ENCODE measurements around the gene COX19. TPM values are rescaled to one million over a fixed set of nuclear protein-coding genes. Genes with fewer than 3 reads are reported as not detected.

Gene COX19
- total and polyA plus RNA-seq, 2 of the 13 experiments (the other 11 are each of a cell fraction or from before 2014, with no cell fraction given) = 11.5 to 21.7 TPM

DNA sequence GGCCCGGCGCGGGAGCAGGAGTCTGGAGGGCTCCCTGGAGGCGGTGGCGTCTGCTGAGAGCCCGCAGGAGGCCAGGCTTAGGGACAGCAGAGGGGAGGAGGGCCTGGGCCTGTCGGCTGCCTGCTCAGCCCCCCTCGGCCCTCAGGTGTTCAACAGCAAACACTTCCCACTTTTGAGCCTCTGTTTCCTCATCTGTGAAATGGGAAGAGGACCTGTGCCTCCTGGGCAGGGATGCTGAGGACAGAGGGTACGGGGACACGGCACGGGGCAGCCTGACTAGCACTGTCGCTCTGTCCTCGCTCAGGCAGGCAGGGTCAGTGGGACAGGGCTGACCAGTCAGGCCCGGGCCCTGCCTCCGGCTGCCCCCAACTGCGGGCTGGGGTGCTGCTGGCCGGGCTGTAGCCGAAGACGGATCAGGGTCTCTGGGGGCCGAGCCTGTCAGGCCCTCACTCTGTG lies 8.3 kb upstream of the COX19 start (continued):
- TF ChIP-seq KDM1A (CRISPR knock-in tag; IDR thresholded peaks at IDR 0.05) = peak; percentile 79; the same call in 1 of the 2 replicates
- TF ChIP-seq, protein P1, sequence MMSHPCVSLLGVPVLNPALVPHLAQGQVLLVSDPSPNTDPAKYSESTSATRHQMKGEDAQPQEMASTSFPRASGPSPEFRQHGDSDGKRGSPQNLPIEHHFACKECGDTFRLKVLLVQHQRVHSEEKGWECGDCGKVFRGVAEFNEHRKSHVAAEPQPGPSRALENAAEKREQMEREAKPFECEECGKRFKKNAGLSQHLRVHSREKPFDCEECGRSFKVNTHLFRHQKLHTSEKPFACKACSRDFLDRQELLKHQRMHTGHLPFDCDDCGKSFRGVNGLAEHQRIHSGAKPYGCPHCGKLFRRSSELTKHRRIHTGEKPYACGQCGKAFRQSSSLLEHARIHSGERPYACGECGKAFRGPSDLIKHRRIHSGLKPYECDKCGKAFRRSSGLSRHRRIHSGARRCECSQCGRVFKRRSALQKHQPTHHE (CRISPR knock-in tag; IDR thresholded peaks at IDR 0.05; ENCODE audit: borderline replicate concordance) = 0 out of 2 replicates have a peak, but pooled peaks have one; percentile 12
- TF ChIP-seq, protein P2, sequence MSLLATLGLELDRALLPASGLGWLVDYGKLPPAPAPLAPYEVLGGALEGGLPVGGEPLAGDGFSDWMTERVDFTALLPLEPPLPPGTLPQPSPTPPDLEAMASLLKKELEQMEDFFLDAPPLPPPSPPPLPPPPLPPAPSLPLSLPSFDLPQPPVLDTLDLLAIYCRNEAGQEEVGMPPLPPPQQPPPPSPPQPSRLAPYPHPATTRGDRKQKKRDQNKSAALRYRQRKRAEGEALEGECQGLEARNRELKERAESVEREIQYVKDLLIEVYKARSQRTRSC (CRISPR knock-in tag; IDR thresholded peaks at IDR 0.05; ENCODE audit: low read depth) = peak; percentile 81; the same call in 1 of the 2 replicates
- peak; percentile 10; the same call in 1 of the 2 replicates for TF ChIP-seq ZFY (CRISPR knock-in tag; IDR thresholded peaks at IDR 0.05)
- 0 out of 2 replicates have a peak, but pooled peaks have one; percentile 8 for TF ChIP-seq ZNF782 (CRISPR knock-in tag; IDR thresholded peaks at IDR 0.05; ENCODE audit: borderline replicate concordance)
- 0 out of 2 replicates have a peak, but pooled peaks have one; percentile 19 for TF ChIP-seq ZNF709 (CRISPR knock-in tag; IDR thresholded peaks at IDR 0.05)
- TF ChIP-seq ETV6 (CRISPR knock-in tag; conservative IDR thresholded peaks at IDR 0.05) = no peak
- peak; percentile 45; the same call in 1 of the 2 replicates for TF ChIP-seq MEIS1 (CRISPR knock-in tag; IDR thresholded peaks at IDR 0.05; ENCODE audit: borderline replicate concordance)
- TF ChIP-seq ZFAT (CRISPR knock-in tag; conservative IDR thresholded peaks at IDR 0.05) = no peak
- TF ChIP-seq, protein P3, sequence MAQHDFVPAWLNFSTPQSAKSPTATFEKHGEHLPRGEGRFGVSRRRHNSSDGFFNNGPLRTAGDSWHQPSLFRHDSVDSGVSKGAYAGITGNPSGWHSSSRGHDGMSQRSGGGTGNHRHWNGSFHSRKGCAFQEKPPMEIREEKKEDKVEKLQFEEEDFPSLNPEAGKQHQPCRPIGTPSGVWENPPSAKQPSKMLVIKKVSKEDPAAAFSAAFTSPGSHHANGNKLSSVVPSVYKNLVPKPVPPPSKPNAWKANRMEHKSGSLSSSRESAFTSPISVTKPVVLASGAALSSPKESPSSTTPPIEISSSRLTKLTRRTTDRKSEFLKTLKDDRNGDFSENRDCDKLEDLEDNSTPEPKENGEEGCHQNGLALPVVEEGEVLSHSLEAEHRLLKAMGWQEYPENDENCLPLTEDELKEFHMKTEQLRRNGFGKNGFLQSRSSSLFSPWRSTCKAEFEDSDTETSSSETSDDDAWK (CRISPR knock-in tag; IDR thresholded peaks at IDR 0.05) = no peak
- no peak for TF ChIP-seq ATF1 (CRISPR knock-in tag; IDR thresholded peaks at IDR 0.05)
- TF ChIP-seq ZZZ3 (CRISPR knock-in tag; IDR thresholded peaks at IDR 0.05; ENCODE audit: borderline replicate concordance) = 0 out of 2 replicates have a peak, but pooled peaks have one; percentile 40
- TF ChIP-seq ZNF670 (CRISPR knock-in tag; IDR thresholded peaks at IDR 0.05; ENCODE audit: borderline replicate concordance) = peak; percentile 66; the same call in 1 of the 2 replicates
- 0 out of 2 replicates have a peak, but pooled peaks have one; percentile 17 for TF ChIP-seq ZBTB34 (CRISPR knock-in tag; IDR thresholded peaks at IDR 0.05)
- peak; percentile 64; the same call in 1 of the 2 replicates for TF ChIP-seq ZSCAN21 (CRISPR knock-in tag; IDR thresholded peaks at IDR 0.05; ENCODE audit: borderline replicate concordance)
- no peak; the same call in 1 of the 2 replicates for TF ChIP-seq HDAC1 (CRISPR knock-in tag; IDR thresholded peaks at IDR 0.05)
- 0 out of 2 replicates have a peak, but pooled peaks have one; percentile 19 for TF ChIP-seq ZNF619 (CRISPR knock-in tag; IDR thresholded peaks at IDR 0.05)
